Uterus (tissue), 4 donors: ENCODE results near the gene OR5H2. TPM values are rescaled to one million over a fixed set of nuclear protein-coding genes. Genes with fewer than 3 reads are reported as not detected.

ENCODE experiments used
- DNase-seq, 2 donors: peaks; one replicate each; pipeline ENCODE4 v3.0.0-alpha.2; 2019 to 2020
- H3K27ac ChIP-seq, 2 donors: fragments of 200-600 bp; sonication (generic); 1 replicate in 1 of 2; 2 replicates in 1 of 2; pipeline ENCODE4 v1.5.1; 2016 to 2018
- H3K27me3 ChIP-seq, 2 donors: fragments of 200-600 bp; sonication (generic); one replicate each; pipeline ENCODE4 v1.5.1; 2018 to 2019; ENCODE audit warnings: control low read depth in 1 of 2
- H3K36me3 ChIP-seq, 2 donors: fragments of 200-600 bp; sonication (generic); one replicate each; pipeline ENCODE4 v1.5.1; 2019; ENCODE audit warnings: control low read depth in 1 of 2
- H3K4me1 ChIP-seq, 2 donors: fragments of 200-600 bp; sonication (generic); one replicate each; pipeline ENCODE4 v1.5.1; 2018 to 2019; ENCODE audit warnings: control low read depth in 1 of 2
- H3K4me3 ChIP-seq, 2 donors: fragments of 200-600 bp; sonication (generic); 1 replicate in 1 of 2; 2 replicates in 1 of 2; pipeline ENCODE4 v1.5.1; 2018 to 2019; ENCODE audit warnings: mild to moderate bottlenecking in 1 of 2
- H3K9me3 ChIP-seq, 2 donors: fragments of 200-600 bp; sonication (generic); one replicate each; pipeline ENCODE4 v1.5.1; 2019; ENCODE audit warnings: control low read depth in 1 of 2
- POLR2A ChIP-seq, 2 donors: fragments of 450-650 bp; IDR thresholded peaks; one replicate each; pipeline ENCODE4 v1.6.1; 2016; ENCODE audit warnings: antibody characterized with exemption in 2 of 2, mild to moderate bottlenecking in 1 of 2, moderate library complexity in 1 of 2
- intact Hi-C: fragments of 100-400 bp; cut with DNase I; formaldehyde crosslinking; loops from one replicate; pipeline ENCODE4 v1.15.1; 2023; ENCODE audit warnings: low total_unique reads
- total RNA-seq, 4 donors: library from RNA; depleted of rRNA in 3 of 4; stranded (reverse); fragments of >200 nt in 3 of 4; gene quantifications; one replicate each; pipeline versions ENCODE4 v1.1.0 to v1.2.4, GENCODE V29; 2014 to 2023
- TF ChIP-seq, protein P1 (sequence below), 4 experiments: fragments of 200-600 bp in 2 of 4; fragments of 450-650 bp in 2 of 4; sonication (generic) in 2 of 4; IDR thresholded peaks; one replicate each; pipeline ENCODE4 v1.5.1; 2016 to 2019; ENCODE audit warnings: antibody characterized with exemption in 4 of 4, mild to moderate bottlenecking in 2 of 4, moderate library complexity in 1 of 4
- donor health status: DM: yes; HTN: yes; CAD: no.

OR5H2 gene
- total RNA-seq, 4 donors from 2014 or later = not detected

GRCh38 chr3:98272126-98272525 lies 10.2 kb upstream of the OR5H2 start:
- no peak for TF ChIP-seq POLR2A (IDR thresholded peaks at IDR 0.05)
- TF ChIP-seq, protein P1, sequence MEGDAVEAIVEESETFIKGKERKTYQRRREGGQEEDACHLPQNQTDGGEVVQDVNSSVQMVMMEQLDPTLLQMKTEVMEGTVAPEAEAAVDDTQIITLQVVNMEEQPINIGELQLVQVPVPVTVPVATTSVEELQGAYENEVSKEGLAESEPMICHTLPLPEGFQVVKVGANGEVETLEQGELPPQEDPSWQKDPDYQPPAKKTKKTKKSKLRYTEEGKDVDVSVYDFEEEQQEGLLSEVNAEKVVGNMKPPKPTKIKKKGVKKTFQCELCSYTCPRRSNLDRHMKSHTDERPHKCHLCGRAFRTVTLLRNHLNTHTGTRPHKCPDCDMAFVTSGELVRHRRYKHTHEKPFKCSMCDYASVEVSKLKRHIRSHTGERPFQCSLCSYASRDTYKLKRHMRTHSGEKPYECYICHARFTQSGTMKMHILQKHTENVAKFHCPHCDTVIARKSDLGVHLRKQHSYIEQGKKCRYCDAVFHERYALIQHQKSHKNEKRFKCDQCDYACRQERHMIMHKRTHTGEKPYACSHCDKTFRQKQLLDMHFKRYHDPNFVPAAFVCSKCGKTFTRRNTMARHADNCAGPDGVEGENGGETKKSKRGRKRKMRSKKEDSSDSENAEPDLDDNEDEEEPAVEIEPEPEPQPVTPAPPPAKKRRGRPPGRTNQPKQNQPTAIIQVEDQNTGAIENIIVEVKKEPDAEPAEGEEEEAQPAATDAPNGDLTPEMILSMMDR (IDR thresholded peaks at IDR 0.05) = no peak
- Histone ChIP-seq H3K27ac (no peak overlapping the region), H3K36me3 (no peaks in the 10 kb centered on the region), H3K4me3 (no peak overlapping the region), H3K27me3 (no peaks in the 10 kb centered on the region), H3K9me3 (no peaks in the 10 kb centered on the region), H3K4me1 (no peaks in the 10 kb centered on the region)
- intact Hi-C loops = no loop called here
- no peak for DNase-seq

GRCh38 chr3:98274914-98275313 lies 7.4 kb upstream of the OR5H2 start:
- no peaks in the 10 kb centered on the region for H3K4me1 ChIP-seq
- no peak for DNase-seq
- no peaks in the 10 kb centered on the region for H3K36me3 ChIP-seq
- intact Hi-C loops = no loop called here
- no peak overlapping the region for H3K4me3 ChIP-seq
- no peaks in the 10 kb centered on the region for H3K27me3 ChIP-seq
- H3K9me3 ChIP-seq = no peaks in the 10 kb centered on the region
- H3K27ac ChIP-seq = no peak overlapping the region
- TF ChIP-seq, protein P1 (IDR thresholded peaks at IDR 0.05) = no peak
- TF ChIP-seq POLR2A (IDR thresholded peaks at IDR 0.05) = no peak

- no peak for DNase-seq
- H3K27me3 ChIP-seq = no peaks in the 10 kb centered on the region
- TF ChIP-seq, protein P1 (IDR thresholded peaks at IDR 0.05) = no peak
- TF ChIP-seq POLR2A (IDR thresholded peaks at IDR 0.05) = no peak
- H3K27ac ChIP-seq = no peak overlapping the region
- no peaks in the 10 kb centered on the region for H3K9me3 ChIP-seq
- H3K4me3 ChIP-seq = no peak overlapping the region
- H3K36me3 ChIP-seq = no peaks in the 10 kb centered on the region
- no peaks in the 10 kb centered on the region for H3K4me1 ChIP-seq
- intact Hi-C loops = no loop called here
Measured at GRCh38 chr3:98290916-98291315, 8.6 kb downstream of the OR5H2 start.

- H3K4me3 ChIP-seq = no peak overlapping the region
- DNase-seq = no peak
- intact Hi-C loops = no loop called here
- no peaks in the 10 kb centered on the region for H3K4me1 ChIP-seq
- TF ChIP-seq POLR2A (IDR thresholded peaks at IDR 0.05) = no peak
- TF ChIP-seq, protein P1 (IDR thresholded peaks at IDR 0.05) = no peak
- H3K27ac ChIP-seq = no peak overlapping the region
- H3K36me3 ChIP-seq = no peaks in the 10 kb centered on the region
- no peaks in the 10 kb centered on the region for H3K9me3 ChIP-seq
- H3K27me3 ChIP-seq = no peaks in the 10 kb centered on the region
Measured at GRCh38 chr3:98291332-98291957, 9.1 kb downstream of the OR5H2 start.

- Histone ChIP-seq H3K27me3 (no peaks in the 10 kb centered on the region), H3K4me3 (no peak overlapping the region), H3K9me3 (no peaks in the 10 kb centered on the region), H3K4me1 (no peaks in the 10 kb centered on the region), H3K27ac (no peak overlapping the region), H3K36me3 (no peaks in the 10 kb centered on the region)
- DNase-seq = no peak
- intact Hi-C loops = no loop called here
- no peak for TF ChIP-seq POLR2A (IDR thresholded peaks at IDR 0.05)
- TF ChIP-seq, protein P1 (IDR thresholded peaks at IDR 0.05) = no peak
Measured at GRCh38 chr3:98322101-98322500, 39.8 kb downstream of the OR5H2 start.
